ENCODE measurements around the gene OR10R2.

GRCh38 chr1:158527190-158527815 lies 55.3 kb downstream of the OR10R2 start:
- TF ChIP-seq SPI1 (IDR thresholded peaks at IDR 0.05; ENCODE audit: low read depth, low read length) (no peak), POLR2A (IDR thresholded peaks at IDR 0.05; ENCODE audit: low read depth, low read length) (no peak), POLR2AphosphoS5 (IDR thresholded peaks at IDR 0.05; ENCODE audit: low read depth, low read length) (no peak)

Measured in GM12891 (cell line).